ENCODE results near the gene CCDC8. TPM values are rescaled to one million over a fixed set of nuclear protein-coding genes. Genes with fewer than 3 reads are reported as not detected.

CCDC8 gene
- total and polyA plus RNA-seq, 9 of the 15 experiments (the other 6 are each of a cell fraction or from before 2014, with no cell fraction given): 0.68 to 30.8 (median 15.6) TPM

GRCh38 chr19:46383846-46384245 lies 29.5 kb downstream of the CCDC8 start:
- ATAC-seq: no peak
- Histone ChIP-seq H2AFZ (ENCODE audit: low read depth, low read length) (no peak overlapping the region), H3K4me2 (ENCODE audit: insufficient read depth, low read length) (no peak overlapping the region), H3K27me3 (ENCODE audit: control insufficient read depth in 2 of 2, insufficient read depth in 2 of 2, low read length in 2 of 2) (no peaks in the 10 kb centered on the region), H3K9ac (ENCODE audit: insufficient read depth in 1 of 2, low read depth in 2 of 2, low read length in 2 of 2) (no peak overlapping the region), H3K9me3 (replicated peaks; ENCODE audit: control insufficient read depth, insufficient read depth, low read depth, low read length) (no peaks in the 10 kb centered on the region), H3K36me3 (ENCODE audit: control insufficient read depth, insufficient read depth, low read length) (peaks cover 89% of the 10 kb centered on the region), H3K4me1 (replicated peaks in 1 of 2; ENCODE audit: control insufficient read depth in 2 of 2, insufficient read depth in 2 of 2, low read length in 2 of 2) (peaks cover 0 to 3% of the 10 kb centered on the region in 2 experiments; a peak in 2 of 5 replicates), H3K27ac (ENCODE audit: extremely low read depth, low read depth, low read length) (no peak overlapping the region), H3K79me2 (ENCODE audit: control insufficient read depth, insufficient read depth, low read length) (0 out of 3 replicates have a peak, but pooled peaks cover 3% of the 10 kb centered on the region), H4K20me1 (replicated peaks; ENCODE audit: control insufficient read depth, insufficient read depth, low read length) (no peaks in the 10 kb centered on the region; the same call in 1 of the 2 replicates), H3K9me1 (ENCODE audit: control insufficient read depth, insufficient read depth, low read length) (no peaks in the 10 kb centered on the region), H3K4me3 (no peak overlapping the region)
- in situ Hi-C loops (cut with MboI) (loop anchor here (5.0 kb wide), 1 partner anchor 102 kb away; no protein-coding TSS in a partner anchor), intact Hi-C loops (cut with micrococcal nuclease) (no loop called here)
- WGBS (ENCODE audit: insufficient coverage, low coverage, missing lambda C conversion rate): 97% methylated on average over 7 of the region's 7 CpGs
- ChIA-PET POLR2A (no interaction called here), CTCF (ENCODE audit: low intra/inter-chr PET ratio) (no interaction called here)
- no peak for DNase-seq (ENCODE audit: extremely low read depth in 1 of 4, low spot score in 3 of 4)
- TF ChIP-seq CEBPG (CRISPR knock-in tag; IDR thresholded peaks at IDR 0.05) (no peak), CEBPG (tag; conservative IDR thresholded peaks at IDR 0.05 in 1 of 2, IDR thresholded peaks at IDR 0.05 in 1 of 2) (no peak), HNRNPH1 (optimal IDR thresholded peaks at IDR 0.05; ENCODE audit: low read depth, low read length) (no peak), ZNF384 (IDR thresholded peaks at IDR 0.05; ENCODE audit: low read depth, low read length) (no peak), RFX5 (IDR thresholded peaks at IDR 0.05; ENCODE audit: low read depth, low read length) (no peak), POLR2H (tag; IDR thresholded peaks at IDR 0.05; ENCODE audit: low read depth) (no peak), ZNF197 (CRISPR knock-in tag; IDR thresholded peaks at IDR 0.05; ENCODE audit: low read depth) (no peak), PPARD (CRISPR knock-in tag; IDR thresholded peaks at IDR 0.05) (no peak)
- FAIRE-seq: no peak
- BruUV-seq (replicated peaks): no TSS peak
